Naive thymus-derived CD8-positive, alpha-beta T cell (primary cell): ENCODE data around the gene HEBP1. TPM values are rescaled to one million over a fixed set of nuclear protein-coding genes. Genes with fewer than 3 reads are reported as not detected.

Source experiments
- ATAC-seq, 2 donors: fragments of 150-1000 bp; cut with Tn5 transposase in 1 of 2; sonication (Bioruptor Pico), chemical (Tn5 transposase) in 1 of 2; 1 replicate in 1 of 2; 2 replicates in 1 of 2; pipeline ENCODE4 v1.10.0; 2021; ENCODE audit warnings: mild to moderate bottlenecking in 2 of 2, moderate library complexity in 2 of 2
- POLR2A ChIA-PET: fragments of 350-600 bp; sonication (Branson Sonifier 250); formaldehyde crosslinking; loops from one replicate; lab custom pipeline; 2021; ENCODE audit warnings: antibody characterized with exemption; lab: Charles Lee
- DNase-seq, 10 donors: peaks; one replicate each; pipeline versions ENCODE4 v3.0.0 to v3.0.0-alpha.2; 2020 to 2022
- H3K27ac Mint-ChIP-seq, 10 donors: one replicate each; pipeline ENCODE4 v1.8.0; 2020 to 2022; ENCODE audit warnings: mild to moderate bottlenecking in 10 of 10, mixed read lengths in 10 of 10, moderate library complexity in 4 of 10, inconsistent platforms in 1 of 10
- H3K27me3 Mint-ChIP-seq, 5 donors: one replicate each; pipeline ENCODE4 v1.8.0; 2021 to 2022; ENCODE audit warnings: mixed read lengths in 5 of 5
- H3K36me3 Mint-ChIP-seq, 3 donors: one replicate each; pipeline ENCODE4 v1.8.0; 2020 to 2022; ENCODE audit warnings: mixed read lengths in 3 of 3, mild to moderate bottlenecking in 2 of 3, inconsistent platforms in 1 of 3
- H3K4me1 Mint-ChIP-seq, 4 donors: one replicate each; pipeline ENCODE4 v1.8.0; 2021 to 2022; ENCODE audit warnings: mixed read lengths in 4 of 4
- H3K4me3 Mint-ChIP-seq, 10 donors: one replicate each; pipeline ENCODE4 v1.8.0; 2020 to 2022; ENCODE audit warnings: mild to moderate bottlenecking in 10 of 10, mixed read lengths in 10 of 10, moderate library complexity in 6 of 10, inconsistent platforms in 1 of 10
- H3K9me3 Mint-ChIP-seq, 9 donors: one replicate each; pipeline ENCODE4 v1.8.0; 2020 to 2022; ENCODE audit warnings: mixed read lengths in 9 of 9, mild to moderate bottlenecking in 3 of 9, inconsistent platforms in 1 of 9, moderate library complexity in 1 of 9
- polyA plus RNA-seq, 3 donors: library from polyadenylated mRNA; unstranded; fragments of 300-500 nt; fragmentation: Illumina TruSeq; gene quantifications; one replicate each; pipeline ENCODE4 v1.2.3, GENCODE V29; 2021
- total RNA-seq, 8 experiments: library from RNA in 2 of 8; stranded (reverse) in 2 of 8; gene quantifications; one replicate each; pipeline ENCODE4 v1.2.3 and lab custom pipeline; 2021 to 2026

Gene HEBP1
- total and polyA plus RNA-seq, 5 experiments from 2014 or later, result 9.8 to 40.2 (median 23.3) TPM

DNA sequence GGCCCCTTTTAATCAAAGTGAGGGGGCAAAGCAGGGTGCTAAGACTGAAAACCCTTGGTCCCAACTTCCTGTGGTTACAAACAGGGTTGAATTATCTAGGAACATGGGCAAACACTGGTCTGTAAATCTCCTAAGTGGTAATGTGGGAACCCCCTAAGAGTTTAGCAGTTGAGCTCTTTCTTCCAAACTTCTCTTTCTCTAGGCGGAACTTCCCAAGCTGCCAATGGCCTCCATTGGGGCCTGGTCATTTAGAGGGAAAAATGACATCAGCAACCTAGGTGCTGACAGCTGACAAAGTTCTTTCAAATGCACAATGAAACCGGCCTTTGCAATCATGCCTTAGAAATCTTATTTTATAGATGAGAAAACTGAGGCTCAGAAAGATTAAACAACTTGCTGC, 17.7 kb downstream of the HEBP1 start:
- H3K27ac Mint-ChIP-seq, result no peak overlapping the region
- H3K36me3 Mint-ChIP-seq, result peaks cover 0 to 29% (median 0%) of the 10 kb centered on the region in 3 donors
- H3K4me1 Mint-ChIP-seq, result peaks cover 0 to 2% (median 0%) of the 10 kb centered on the region in 4 donors
- ATAC-seq, result no peak
- no peak for DNase-seq
- no peaks in the 10 kb centered on the region for H3K9me3 Mint-ChIP-seq
- POLR2A ChIA-PET, result no interaction called here
- H3K4me3 Mint-ChIP-seq, result no peak overlapping the region
- no peaks in the 10 kb centered on the region for H3K27me3 Mint-ChIP-seq

- H3K27ac Mint-ChIP-seq, result no peak overlapping the region
- H3K9me3 Mint-ChIP-seq, result peaks cover 0 to under 1% (median 0%) of the 10 kb centered on the region in 9 donors
- H3K4me3 Mint-ChIP-seq, result no peak overlapping the region
- POLR2A ChIA-PET, result interaction anchor here (0.7 kb wide), 1 partner anchor 1073 kb away, joined by 3 read pairs; no protein-coding TSS in a partner anchor
- peaks cover 5 to 39% (median 13%) of the 10 kb centered on the region in 3 donors for H3K36me3 Mint-ChIP-seq
- DNase-seq (no peak), ATAC-seq (no peak)
- no peaks in the 10 kb centered on the region for H3K27me3 Mint-ChIP-seq
- peaks cover 0 to 2% (median 0%) of the 10 kb centered on the region in 4 donors for H3K4me1 Mint-ChIP-seq
These were observed 20.3 kb downstream of the HEBP1 start for GRCh38 chr12:12979731-12980259.

DNA sequence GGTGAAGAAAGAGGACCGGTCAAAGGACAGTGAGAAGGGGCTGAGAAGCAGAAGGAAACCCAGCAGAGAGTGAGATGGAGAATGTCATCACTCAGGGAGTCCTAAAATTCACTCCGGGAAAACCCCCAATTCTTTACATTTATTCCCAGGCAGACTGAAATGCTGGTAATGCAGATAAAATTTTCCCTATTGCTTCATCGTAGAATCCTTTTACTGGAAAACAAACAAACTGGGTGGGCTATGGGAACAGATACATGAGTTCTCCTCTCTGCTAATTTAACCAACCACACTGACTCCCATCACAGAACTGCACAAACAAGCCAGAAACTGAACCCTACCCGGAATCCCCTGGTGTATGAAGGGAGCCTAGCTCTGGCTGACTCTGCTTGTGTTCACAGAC, 20.9 kb downstream of the HEBP1 start:
- peaks cover 0 to 3% (median 1%) of the 10 kb centered on the region in 4 donors for H3K4me1 Mint-ChIP-seq
- H3K36me3 Mint-ChIP-seq, result peaks cover 12 to 39% (median 20%) of the 10 kb centered on the region in 3 donors
- H3K27ac Mint-ChIP-seq, result no peak overlapping the region
- no peak for DNase-seq
- no peak overlapping the region for H3K4me3 Mint-ChIP-seq
- peaks cover 0 to 7% (median 4%) of the 10 kb centered on the region in 9 donors for H3K9me3 Mint-ChIP-seq
- H3K27me3 Mint-ChIP-seq, result no peaks in the 10 kb centered on the region
- ATAC-seq, result no peak
- POLR2A ChIA-PET, result no interaction called here

GRCh38 chr12:12977231-12977630, 22.8 kb downstream of the HEBP1 start:
- Mint-ChIP-seq H3K36me3 (peaks cover 29 to 49% (median 38%) of the 10 kb centered on the region in 3 donors), H3K27ac (no peak overlapping the region), H3K27me3 (no peaks in the 10 kb centered on the region), H3K4me3 (no peak overlapping the region), H3K9me3 (peaks cover 4 to 26% (median 16%) of the 10 kb centered on the region in 9 donors), H3K4me1 (peaks cover 0 to 3% (median 0%) of the 10 kb centered on the region in 4 donors)
- no peak for ATAC-seq
- POLR2A ChIA-PET, result no interaction called here
- no peak for DNase-seq

DNA sequence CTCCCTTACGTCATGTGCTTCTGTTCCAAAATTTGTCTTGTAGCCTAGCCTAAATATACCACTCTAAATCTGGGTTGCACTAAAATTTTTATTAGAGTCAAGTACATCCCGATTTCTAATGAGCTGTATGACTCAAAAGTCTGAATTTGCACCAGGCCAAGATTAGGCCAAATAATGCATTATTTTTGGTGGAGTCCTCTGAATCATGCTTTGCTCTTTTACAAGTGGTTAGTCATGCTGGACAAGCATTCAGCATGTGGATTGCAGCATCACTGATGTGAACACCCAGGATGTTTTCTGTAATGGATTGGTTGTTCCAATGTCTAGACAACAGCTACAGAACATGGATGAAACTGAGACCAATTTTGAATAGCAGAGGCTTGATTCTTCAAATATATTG, 23.7 kb downstream of the HEBP1 start:
- Mint-ChIP-seq H3K36me3 (peaks cover 37 to 58% (median 46%) of the 10 kb centered on the region in 3 donors), H3K9me3 (peaks cover 4 to 33% (median 20%) of the 10 kb centered on the region in 9 donors), H3K4me3 (no peak overlapping the region), H3K27me3 (no peaks in the 10 kb centered on the region), H3K27ac (no peak overlapping the region), H3K4me1 (peaks cover 0 to 3% (median 0%) of the 10 kb centered on the region in 4 donors)
- POLR2A ChIA-PET, result interaction anchor here (0.6 kb wide), 1 partner anchor 43 kb away, joined by 4 read pairs; no protein-coding TSS in a partner anchor
- no peak for ATAC-seq
- DNase-seq, result no peak

GRCh38 chr12:12975322-12976077, 24.6 kb downstream of the HEBP1 start:
- POLR2A ChIA-PET, result no interaction called here
- DNase-seq (no peak), ATAC-seq (no peak)
- Mint-ChIP-seq H3K36me3 (peaks cover 40 to 63% (median 48%) of the 10 kb centered on the region in 3 donors), H3K27me3 (no peaks in the 10 kb centered on the region), H3K4me1 (peaks cover 0 to 3% (median 0%) of the 10 kb centered on the region in 4 donors), H3K4me3 (no peak overlapping the region), H3K27ac (no peak overlapping the region), H3K9me3 (peaks cover 4 to 33% (median 20%) of the 10 kb centered on the region in 9 donors)

GRCh38 chr12:12974211-12974610, 25.9 kb downstream of the HEBP1 start:
- no peak overlapping the region for H3K4me3 Mint-ChIP-seq
- ATAC-seq (no peak), DNase-seq (no peak)
- H3K9me3 Mint-ChIP-seq, result peaks cover 4 to 33% (median 20%) of the 10 kb centered on the region in 9 donors
- peaks cover 0 to 3% (median 0%) of the 10 kb centered on the region in 4 donors for H3K4me1 Mint-ChIP-seq
- H3K27me3 Mint-ChIP-seq, result no peaks in the 10 kb centered on the region
- H3K36me3 Mint-ChIP-seq, result peaks cover 40 to 63% (median 48%) of the 10 kb centered on the region in 3 donors
- POLR2A ChIA-PET, result no interaction called here
- no peak overlapping the region for H3K27ac Mint-ChIP-seq

- POLR2A ChIA-PET, result no interaction called here
- Mint-ChIP-seq H3K36me3 (peaks cover 40 to 63% (median 50%) of the 10 kb centered on the region in 3 donors), H3K4me1 (peaks cover 0 to 3% (median 0%) of the 10 kb centered on the region in 4 donors), H3K4me3 (no peak overlapping the region), H3K27me3 (no peaks in the 10 kb centered on the region), H3K27ac (no peak overlapping the region), H3K9me3 (peaks cover 4 to 33% (median 20%) of the 10 kb centered on the region in 9 donors)
- ATAC-seq (no peak), DNase-seq (no peak)
These were observed 27.0 kb downstream of the HEBP1 start for GRCh38 chr12:12973019-12973418.

- H3K36me3 Mint-ChIP-seq, result peaks cover 0 to 11% (median 2%) of the 10 kb centered on the region in 3 donors
- ATAC-seq (no peak), DNase-seq (no peak)
- POLR2A ChIA-PET, result no interaction called here
- H3K4me1 Mint-ChIP-seq, result peaks cover 0 to 3% (median under 1%) of the 10 kb centered on the region in 4 donors
- no peaks in the 10 kb centered on the region for H3K9me3 Mint-ChIP-seq
- no peak overlapping the region for H3K27ac Mint-ChIP-seq
- peaks cover 0 to under 1% (median 0%) of the 10 kb centered on the region in 5 donors for H3K27me3 Mint-ChIP-seq
- H3K4me3 Mint-ChIP-seq, result no peak overlapping the region
These were observed 34.2 kb downstream of the HEBP1 start for GRCh38 chr12:12965836-12966235.

GRCh38 chr12:12964255-12964654, 35.8 kb downstream of the HEBP1 start:
- Mint-ChIP-seq H3K4me3 (no peak overlapping the region), H3K36me3 (peaks cover 0 to 9% (median 2%) of the 10 kb centered on the region in 3 donors), H3K27ac (no peak overlapping the region), H3K4me1 (peaks cover 0 to 3% (median under 1%) of the 10 kb centered on the region in 4 donors), H3K9me3 (no peaks in the 10 kb centered on the region), H3K27me3 (peaks cover 0 to 3% (median 0%) of the 10 kb centered on the region in 5 donors)
- no peak for DNase-seq
- ATAC-seq, result no peak
- POLR2A ChIA-PET, result no interaction called here

DNA sequence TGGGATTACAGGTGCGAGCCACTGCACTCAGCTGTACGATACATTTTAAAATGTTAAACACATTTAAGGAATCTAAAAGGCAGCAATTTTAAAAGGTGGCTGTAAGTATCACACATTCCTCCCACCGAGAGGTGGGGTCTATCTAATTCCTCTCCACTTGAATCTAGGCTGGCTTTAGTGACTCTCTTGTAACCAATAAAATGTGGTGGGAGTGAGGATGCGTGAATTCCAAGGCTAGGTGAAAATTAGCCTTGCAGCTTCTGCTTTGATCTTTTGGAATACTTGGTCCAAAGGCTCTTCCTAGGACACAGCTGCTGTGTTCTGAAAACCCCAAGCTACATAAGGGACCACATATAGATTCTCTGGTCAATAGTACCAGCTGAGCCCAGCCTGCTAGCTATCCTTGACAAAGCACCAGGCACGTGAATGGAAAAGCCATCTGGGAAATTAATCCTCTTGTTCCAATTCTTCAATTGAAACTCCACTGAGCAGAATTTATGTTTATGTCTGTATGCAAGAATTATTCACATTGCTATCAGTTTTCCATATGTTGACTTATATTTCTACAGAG, 39.3 kb downstream of the HEBP1 start:
- Mint-ChIP-seq H3K36me3 (no peaks in the 10 kb centered on the region), H3K4me3 (no peak overlapping the region), H3K27me3 (peaks cover 0 to 9% (median 4%) of the 10 kb centered on the region in 5 donors), H3K4me1 (peaks cover 0 to 3% (median 0%) of the 10 kb centered on the region in 4 donors), H3K9me3 (no peaks in the 10 kb centered on the region), H3K27ac (peak overlapping the region in 1 of 10 donors; percentile 57)
- no peak for DNase-seq
- no peak for ATAC-seq
- POLR2A ChIA-PET, result no interaction called here

- POLR2A ChIA-PET, result no interaction called here
- Mint-ChIP-seq H3K9me3 (no peaks in the 10 kb centered on the region), H3K27me3 (peaks cover 0 to 9% (median 4%) of the 10 kb centered on the region in 5 donors), H3K27ac (no peak overlapping the region), H3K4me1 (no peaks in the 10 kb centered on the region), H3K36me3 (no peaks in the 10 kb centered on the region), H3K4me3 (no peak overlapping the region)
- ATAC-seq (no peak), DNase-seq (no peak)
These were observed 41.2 kb downstream of the HEBP1 start for GRCh38 chr12:12958886-12959285.
